ENCODE measurements around the gene KLF3.

- no peak for TF ChIP-seq EZH2phosphoT487 (IDR thresholded peaks at IDR 0.05)
- TF ChIP-seq, protein P1, sequence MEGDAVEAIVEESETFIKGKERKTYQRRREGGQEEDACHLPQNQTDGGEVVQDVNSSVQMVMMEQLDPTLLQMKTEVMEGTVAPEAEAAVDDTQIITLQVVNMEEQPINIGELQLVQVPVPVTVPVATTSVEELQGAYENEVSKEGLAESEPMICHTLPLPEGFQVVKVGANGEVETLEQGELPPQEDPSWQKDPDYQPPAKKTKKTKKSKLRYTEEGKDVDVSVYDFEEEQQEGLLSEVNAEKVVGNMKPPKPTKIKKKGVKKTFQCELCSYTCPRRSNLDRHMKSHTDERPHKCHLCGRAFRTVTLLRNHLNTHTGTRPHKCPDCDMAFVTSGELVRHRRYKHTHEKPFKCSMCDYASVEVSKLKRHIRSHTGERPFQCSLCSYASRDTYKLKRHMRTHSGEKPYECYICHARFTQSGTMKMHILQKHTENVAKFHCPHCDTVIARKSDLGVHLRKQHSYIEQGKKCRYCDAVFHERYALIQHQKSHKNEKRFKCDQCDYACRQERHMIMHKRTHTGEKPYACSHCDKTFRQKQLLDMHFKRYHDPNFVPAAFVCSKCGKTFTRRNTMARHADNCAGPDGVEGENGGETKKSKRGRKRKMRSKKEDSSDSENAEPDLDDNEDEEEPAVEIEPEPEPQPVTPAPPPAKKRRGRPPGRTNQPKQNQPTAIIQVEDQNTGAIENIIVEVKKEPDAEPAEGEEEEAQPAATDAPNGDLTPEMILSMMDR (IDR thresholded peaks at IDR 0.05): no peak
These were observed 59.9 kb downstream of the KLF3 start for GRCh38 chr4:38723726-38724474.

All from neural progenitor cell (in vitro differentiated cells).